PC-9 (cell line): ENCODE results near the gene NEUROD2. TPM values are rescaled to one million over a fixed set of nuclear protein-coding genes. Genes with fewer than 3 reads are reported as not detected.

Source experiments
- BruUV-seq: library from RNA; stranded (reverse); fragments of 400-500 nt; replicated peaks from 2 replicates; lab custom pipeline; 2021; lab: Mats Ljungman, UMichigan
- CTCF ChIA-PET: fragments of 300-600 bp; sonication (Branson Sonifier 250); formaldehyde crosslinking; loops from one replicate; lab custom pipeline; 2022; ENCODE audit warnings: antibody characterized with exemption; lab: Charles Lee
- POLR2A ChIA-PET: fragments of 300-600 bp; sonication (Branson Sonifier 250); formaldehyde crosslinking; loops from one replicate; lab custom pipeline; 2022; ENCODE audit warnings: antibody characterized with exemption; ENCODE audit not compliant: unreplicated experiment; lab: Charles Lee
- DNase-seq, 2 experiments: peaks; one replicate each; pipeline versions ENCODE4 v3.0.0 to v3.0.0-alpha.2; 2015 to 2022; ENCODE audit warnings: mixed read lengths in 1 of 2
- H2AFZ ChIP-seq: fragments of 200-600 bp; sonication (generic); 2 replicates; pipeline ENCODE4 v1.8.1; 2017; ENCODE audit warnings: antibody characterized with exemption
- H3F3A ChIP-seq: fragments of 200-600 bp; sonication (generic); 2 replicates; pipeline ENCODE4 v1.8.1; 2017; ENCODE audit warnings: antibody characterized with exemption, mild to moderate bottlenecking, low read depth; ENCODE audit not compliant: insufficient read depth
- H3K27ac ChIP-seq: fragments of 200-600 bp; sonication (generic); 2 replicates; pipeline ENCODE4 v1.6.1; 2016; ENCODE audit warnings: mixed run types
- H3K27me3 ChIP-seq: fragments of 200-600 bp; sonication (generic); 2 replicates; pipeline ENCODE4 v1.6.1; 2016; ENCODE audit warnings: low read depth, mixed run types; ENCODE audit not compliant: insufficient read depth
- H3K36me3 ChIP-seq: fragments of 200-600 bp; sonication (generic); 2 replicates; pipeline ENCODE4 v1.6.1; 2016; ENCODE audit warnings: low read depth, mixed run types
- H3K4me1 ChIP-seq: fragments of 200-600 bp; sonication (generic); replicated peaks from 2 replicates; pipeline ENCODE4 v1.6.1; 2016; ENCODE audit warnings: mixed run types; ENCODE audit not compliant: insufficient read depth
- H3K4me2 ChIP-seq: fragments of 200-600 bp; sonication (generic); 2 replicates; pipeline ENCODE4 v1.6.1; 2017; ENCODE audit warnings: mixed run types
- H3K4me3 ChIP-seq: fragments of 200-600 bp; sonication (generic); 2 replicates; pipeline ENCODE4 v1.6.1; 2016; ENCODE audit warnings: mixed run types
- H3K79me2 ChIP-seq: fragments of 200-600 bp; sonication (generic); 2 replicates; pipeline ENCODE4 v1.6.1; 2017; ENCODE audit warnings: low read depth, mixed run types
- H3K9me2 ChIP-seq: fragments of 200-600 bp; sonication (generic); 2 replicates; pipeline ENCODE4 v1.8.1; 2017; ENCODE audit warnings: mild to moderate bottlenecking; ENCODE audit not compliant: insufficient read depth
- H3K9me3 ChIP-seq: fragments of 200-600 bp; sonication (generic); 2 replicates; pipeline ENCODE4 v1.8.1; 2016; ENCODE audit warnings: low read depth; ENCODE audit not compliant: insufficient read depth
- H4K20me1 ChIP-seq: fragments of 200-600 bp; sonication (generic); 2 replicates; pipeline ENCODE4 v1.8.1; 2017; ENCODE audit not compliant: insufficient read depth
- EZH2 ChIP-seq: fragments of 200-600 bp; sonication (generic); IDR thresholded peaks from 2 replicates; pipeline ENCODE4 v1.8.0; 2017; ENCODE audit warnings: antibody characterized with exemption, low read depth
- intact Hi-C: fragments of 100-400 bp; cut with micrococcal nuclease; formaldehyde crosslinking; loops from one replicate; pipeline ENCODE4 v1.10.0; 2022; ENCODE audit not compliant: unreplicated experiment
- total RNA-seq: library from RNA; stranded (reverse); gene quantifications from 2 replicates; pipeline ENCODE4 v1.2.3, GENCODE V29; 2021
- TF ChIP-seq, protein P1 (sequence below): fragments of 200-600 bp; sonication (generic); conservative IDR thresholded peaks from 2 replicates; pipeline ENCODE4 v1.6.1; 2017; ENCODE audit warnings: mixed run types, antibody characterized with exemption, mild to moderate bottlenecking, moderate library complexity

The NEUROD2 gene
- total RNA-seq, 1 experiment from 2014 or later, result not detected

DNA sequence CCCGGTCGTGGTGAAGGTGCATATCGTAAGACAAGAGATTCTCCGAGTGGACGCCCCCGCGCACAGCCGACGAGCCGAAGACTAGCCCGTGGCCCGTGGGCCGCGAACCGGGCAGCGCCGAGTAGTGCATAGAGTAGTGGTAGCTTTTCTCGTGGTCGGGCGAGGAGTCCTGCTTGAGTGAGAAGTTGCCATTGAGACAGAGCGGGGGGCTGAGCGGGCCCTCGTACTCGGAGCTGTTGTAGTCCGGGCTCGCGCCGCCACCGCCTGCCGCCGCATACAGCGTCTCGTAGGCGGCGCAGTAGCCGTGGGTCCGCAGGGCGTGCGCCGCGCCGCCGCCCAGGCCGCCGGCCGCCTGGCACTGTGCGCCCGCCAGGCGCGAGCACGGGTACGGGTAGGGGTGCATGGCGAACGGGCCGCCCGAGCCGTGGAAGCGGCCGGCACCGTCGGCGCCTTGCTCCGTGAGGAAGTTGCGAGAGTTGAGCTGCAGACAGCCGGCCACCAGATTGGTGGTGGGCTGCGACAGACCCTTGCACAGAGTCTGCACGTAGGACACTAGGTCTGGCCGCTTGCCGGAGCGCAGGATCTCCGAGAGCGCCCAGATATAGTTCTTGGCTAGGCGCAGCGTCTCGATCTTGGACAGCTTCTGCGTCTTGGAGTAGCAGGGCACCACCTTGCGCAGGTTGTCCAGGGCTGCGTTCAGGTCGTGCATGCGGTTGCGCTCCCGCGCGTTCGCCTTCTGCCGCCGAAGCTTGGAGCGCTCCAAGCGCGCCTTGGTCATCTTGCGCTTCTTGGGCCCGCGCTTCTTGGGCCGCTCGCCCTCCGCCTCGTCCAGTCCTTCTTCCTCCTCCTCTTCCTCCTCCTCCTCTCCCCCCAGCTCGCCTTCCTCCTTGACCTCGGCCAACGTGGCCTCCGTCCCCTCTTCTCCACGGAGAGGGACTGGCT, 2.0 kb downstream of the NEUROD2 start:
- Histone ChIP-seq H2AFZ (no peak overlapping the region), H4K20me1 (no peaks in the 10 kb centered on the region), H3K27ac (no peak overlapping the region), H3K36me3 (no peaks in the 10 kb centered on the region), H3K27me3 (peaks cover 73% of the 10 kb centered on the region), H3K79me2 (no peaks in the 10 kb centered on the region), H3K9me3 (no peaks in the 10 kb centered on the region), H3K4me2 (no peak overlapping the region), H3F3A (no peaks in the 10 kb centered on the region), H3K9me2 (no peaks in the 10 kb centered on the region), H3K4me1 (no peaks in the 10 kb centered on the region), H3K4me3 (no peak overlapping the region)
- TF ChIP-seq EZH2, result no peak
- POLR2A ChIA-PET, result no interaction called here
- intact Hi-C loops, result no loop called here
- no TSS peak for BruUV-seq
- no peak for DNase-seq
- CTCF ChIA-PET, result no interaction called here

DNA sequence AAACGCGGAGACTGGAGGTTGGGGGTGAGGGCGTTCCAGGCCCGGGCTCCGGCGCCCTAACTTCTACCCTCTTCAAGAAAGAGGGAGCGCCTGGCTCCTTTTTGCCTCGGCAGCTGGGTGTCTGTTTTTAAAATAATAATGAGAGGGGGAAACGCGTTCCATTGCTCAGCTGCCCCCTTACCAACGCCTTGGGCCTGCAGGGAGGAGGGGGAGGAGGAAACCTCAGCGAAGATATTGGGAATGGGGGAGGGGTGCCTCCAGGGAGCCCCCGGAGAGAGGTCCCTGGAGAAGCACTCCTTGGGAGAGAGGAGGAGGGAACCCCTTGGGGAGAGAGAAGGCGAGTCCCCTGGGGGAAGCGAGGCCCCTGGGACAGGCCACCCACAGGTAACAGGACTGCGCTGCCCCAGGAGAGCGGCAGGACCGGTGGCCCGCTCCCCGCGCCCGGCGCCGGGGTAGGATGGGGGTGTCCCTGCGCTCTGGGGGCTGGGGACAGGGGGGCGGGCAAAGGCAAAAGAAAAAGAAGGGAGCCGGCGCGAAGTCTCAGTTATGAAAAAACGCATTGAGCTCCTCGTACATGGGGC, 2.7 kb downstream of the NEUROD2 start:
- Histone ChIP-seq H3K4me3 (no peak overlapping the region), H3F3A (no peaks in the 10 kb centered on the region), H3K36me3 (no peaks in the 10 kb centered on the region), H3K27me3 (peaks cover 80% of the 10 kb centered on the region), H3K9me3 (no peaks in the 10 kb centered on the region), H3K27ac (no peak overlapping the region), H2AFZ (no peak overlapping the region), H3K4me1 (no peaks in the 10 kb centered on the region), H4K20me1 (no peaks in the 10 kb centered on the region), H3K9me2 (no peaks in the 10 kb centered on the region), H3K4me2 (no peak overlapping the region), H3K79me2 (no peaks in the 10 kb centered on the region)
- DNase-seq, result no peak
- ChIA-PET POLR2A (no interaction called here), CTCF (interaction anchor here (0.7 kb wide), 1 partner anchor 11 kb away, joined by 4 read pairs; no protein-coding TSS in a partner anchor)
- BruUV-seq, result no TSS peak
- TF ChIP-seq, protein P1, sequence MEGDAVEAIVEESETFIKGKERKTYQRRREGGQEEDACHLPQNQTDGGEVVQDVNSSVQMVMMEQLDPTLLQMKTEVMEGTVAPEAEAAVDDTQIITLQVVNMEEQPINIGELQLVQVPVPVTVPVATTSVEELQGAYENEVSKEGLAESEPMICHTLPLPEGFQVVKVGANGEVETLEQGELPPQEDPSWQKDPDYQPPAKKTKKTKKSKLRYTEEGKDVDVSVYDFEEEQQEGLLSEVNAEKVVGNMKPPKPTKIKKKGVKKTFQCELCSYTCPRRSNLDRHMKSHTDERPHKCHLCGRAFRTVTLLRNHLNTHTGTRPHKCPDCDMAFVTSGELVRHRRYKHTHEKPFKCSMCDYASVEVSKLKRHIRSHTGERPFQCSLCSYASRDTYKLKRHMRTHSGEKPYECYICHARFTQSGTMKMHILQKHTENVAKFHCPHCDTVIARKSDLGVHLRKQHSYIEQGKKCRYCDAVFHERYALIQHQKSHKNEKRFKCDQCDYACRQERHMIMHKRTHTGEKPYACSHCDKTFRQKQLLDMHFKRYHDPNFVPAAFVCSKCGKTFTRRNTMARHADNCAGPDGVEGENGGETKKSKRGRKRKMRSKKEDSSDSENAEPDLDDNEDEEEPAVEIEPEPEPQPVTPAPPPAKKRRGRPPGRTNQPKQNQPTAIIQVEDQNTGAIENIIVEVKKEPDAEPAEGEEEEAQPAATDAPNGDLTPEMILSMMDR, result no peak
- no peak for TF ChIP-seq EZH2
- intact Hi-C loops, result no loop called here

DNA sequence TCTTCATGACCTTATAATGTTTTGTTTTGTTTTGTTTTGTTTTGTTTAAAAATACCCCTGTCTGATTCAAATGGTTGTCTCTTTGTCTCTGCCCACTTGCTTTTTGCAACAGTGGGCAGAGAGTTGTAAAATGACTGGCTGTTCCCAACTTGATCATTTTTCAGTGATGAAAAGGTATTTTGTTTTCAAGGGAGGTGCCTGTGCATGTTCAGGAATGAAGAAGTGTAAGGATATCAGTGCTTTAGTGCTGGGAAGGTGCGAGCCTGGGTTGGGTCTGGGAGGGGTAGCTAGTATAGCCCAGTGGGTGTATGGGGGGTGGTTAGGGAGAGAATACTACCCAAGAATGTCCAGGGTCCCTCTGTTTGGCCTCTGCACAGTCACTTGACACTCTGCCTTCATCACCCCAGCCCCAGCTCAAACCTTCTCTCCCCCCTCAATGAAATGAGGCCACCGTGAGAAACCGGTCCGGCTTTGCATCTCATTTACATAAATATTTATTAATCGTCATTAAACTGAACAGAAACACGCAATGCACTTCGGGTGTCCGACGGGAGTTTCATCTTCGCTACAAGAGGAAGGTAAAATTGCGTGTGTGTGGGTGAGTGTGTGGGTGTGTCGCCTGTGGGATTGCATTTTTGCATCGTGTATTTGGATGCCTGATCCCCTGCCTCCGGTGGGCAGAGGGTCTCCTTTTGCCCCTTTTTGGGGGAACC, 4.3 kb downstream of the NEUROD2 start:
- Histone ChIP-seq H3K4me3 (no peak overlapping the region), H3K4me2 (no peak overlapping the region), H3K36me3 (no peaks in the 10 kb centered on the region), H3F3A (no peaks in the 10 kb centered on the region), H3K27me3 (peaks cover 86% of the 10 kb centered on the region), H2AFZ (no peak overlapping the region), H3K27ac (no peak overlapping the region), H3K79me2 (no peaks in the 10 kb centered on the region), H3K9me2 (no peaks in the 10 kb centered on the region), H3K9me3 (no peaks in the 10 kb centered on the region), H3K4me1 (no peaks in the 10 kb centered on the region), H4K20me1 (no peaks in the 10 kb centered on the region)
- DNase-seq, result no peak
- ChIA-PET POLR2A (interaction anchor here (0.6 kb wide), 1 partner anchor 50 kb away, joined by 3 read pairs; no protein-coding TSS in a partner anchor), CTCF (no interaction called here)
- intact Hi-C loops, result no loop called here
- no TSS peak for BruUV-seq
- TF ChIP-seq, protein P1, result no peak
- TF ChIP-seq EZH2, result no peak
